ES-I3 (cell line): ENCODE results near the gene ACTR3C.

Experiments used
- H3K36me3 ChIP-seq: 2 replicates; pipeline ENCODE4 v1.6.1; 2013; ENCODE audit warnings: mild to moderate bottlenecking, low read length, control low read depth, moderate library complexity; ENCODE audit not compliant: insufficient read depth
- H3K4me1 ChIP-seq: 2 replicates; pipeline ENCODE4 v1.6.1; 2013; ENCODE audit warnings: mild to moderate bottlenecking, control low read depth, low read length; ENCODE audit not compliant: insufficient read depth
- H3K9ac ChIP-seq: 2 replicates; pipeline ENCODE4 v1.6.1; 2013; ENCODE audit warnings: low read depth, mild to moderate bottlenecking, low read length, moderate library complexity
- H3K9me3 ChIP-seq: 2 replicates; pipeline ENCODE4 v1.6.1; 2013; ENCODE audit warnings: mild to moderate bottlenecking, low read length, moderate library complexity; ENCODE audit not compliant: control insufficient read depth, insufficient read depth

The ACTR3C gene

GRCh38 chr7:150363872-150364271, 40.5 kb upstream of the ACTR3C start:
- Histone ChIP-seq H3K9me3 (no peaks in the 10 kb centered on the region), H3K4me1 (peaks cover 18% of the 10 kb centered on the region), H3K9ac (no peak overlapping the region), H3K36me3 (no peaks in the 10 kb centered on the region)

- Histone ChIP-seq H3K4me1 (peaks cover 19% of the 10 kb centered on the region), H3K9ac (no peak overlapping the region), H3K9me3 (no peaks in the 10 kb centered on the region), H3K36me3 (no peaks in the 10 kb centered on the region)
Observed at GRCh38 chr7:150363370-150363769, 40.0 kb upstream of the ACTR3C start.

GRCh38 chr7:150361807-150362621, 38.7 kb upstream of the ACTR3C start:
- Histone ChIP-seq H3K36me3 (no peaks in the 10 kb centered on the region), H3K9ac (no peak overlapping the region), H3K4me1 (peaks cover 32% of the 10 kb centered on the region), H3K9me3 (no peaks in the 10 kb centered on the region)

- H3K9ac ChIP-seq: no peak overlapping the region
- H3K36me3 ChIP-seq: no peaks in the 10 kb centered on the region
- H3K4me1 ChIP-seq: peaks cover 32% of the 10 kb centered on the region
- H3K9me3 ChIP-seq: no peaks in the 10 kb centered on the region
Observed at GRCh38 chr7:150361402-150361801, 38.1 kb upstream of the ACTR3C start.

- no peaks in the 10 kb centered on the region for H3K36me3 ChIP-seq
- H3K9me3 ChIP-seq: no peaks in the 10 kb centered on the region
- peaks cover 27% of the 10 kb centered on the region for H3K4me1 ChIP-seq
- no peak overlapping the region for H3K9ac ChIP-seq
Observed at GRCh38 chr7:150360363-150361058, 37.2 kb upstream of the ACTR3C start.

GRCh38 chr7:150359622-150360362, 36.4 kb upstream of the ACTR3C start:
- peaks cover 27% of the 10 kb centered on the region for H3K4me1 ChIP-seq
- no peaks in the 10 kb centered on the region for H3K9me3 ChIP-seq
- H3K9ac ChIP-seq: no peak overlapping the region
- no peaks in the 10 kb centered on the region for H3K36me3 ChIP-seq

GRCh38 chr7:150358988-150359621, 35.8 kb upstream of the ACTR3C start:
- peaks cover 27% of the 10 kb centered on the region for H3K4me1 ChIP-seq
- H3K9me3 ChIP-seq: no peaks in the 10 kb centered on the region
- no peaks in the 10 kb centered on the region for H3K36me3 ChIP-seq
- no peak overlapping the region for H3K9ac ChIP-seq

GRCh38 chr7:150358433-150358832, 35.1 kb upstream of the ACTR3C start:
- Histone ChIP-seq H3K9ac (no peak overlapping the region), H3K36me3 (no peaks in the 10 kb centered on the region), H3K4me1 (peaks cover 27% of the 10 kb centered on the region), H3K9me3 (no peaks in the 10 kb centered on the region)

GRCh38 chr7:150357771-150358427, 34.6 kb upstream of the ACTR3C start:
- H3K4me1 ChIP-seq: peaks cover 27% of the 10 kb centered on the region

GRCh38 chr7:150357270-150357669, 33.9 kb upstream of the ACTR3C start:
- peaks cover 25% of the 10 kb centered on the region for H3K4me1 ChIP-seq
- no peak overlapping the region for H3K9ac ChIP-seq
- H3K9me3 ChIP-seq: no peaks in the 10 kb centered on the region
- no peaks in the 10 kb centered on the region for H3K36me3 ChIP-seq

More at GRCh38 chr7:150357771-150358427, 34.6 kb upstream of the ACTR3C start:
- Histone ChIP-seq H3K9me3 (no peaks in the 10 kb centered on the region), H3K9ac (no peak overlapping the region), H3K36me3 (no peaks in the 10 kb centered on the region)

GRCh38 chr7:150356265-150356897, 33.0 kb upstream of the ACTR3C start:
- Histone ChIP-seq H3K4me1 (peaks cover 16% of the 10 kb centered on the region), H3K36me3 (no peaks in the 10 kb centered on the region), H3K9me3 (no peaks in the 10 kb centered on the region), H3K9ac (no peak overlapping the region)

GRCh38 chr7:150355666-150356059, 32.3 kb upstream of the ACTR3C start:
- Histone ChIP-seq H3K9me3 (no peaks in the 10 kb centered on the region), H3K9ac (no peak overlapping the region), H3K36me3 (no peaks in the 10 kb centered on the region), H3K4me1 (peaks cover 14% of the 10 kb centered on the region)

- H3K9me3 ChIP-seq: peaks cover 5% of the 10 kb centered on the region
- H3K9ac ChIP-seq: no peak overlapping the region
- no peaks in the 10 kb centered on the region for H3K4me1 ChIP-seq
- no peaks in the 10 kb centered on the region for H3K36me3 ChIP-seq
Observed at GRCh38 chr7:150351587-150352194, 28.3 kb upstream of the ACTR3C start.
